Caco-2 (cell line): ENCODE data around the gene CD300LD. TPM values are rescaled to one million over a fixed set of nuclear protein-coding genes. Genes with fewer than 3 reads are reported as not detected.

Experiments
- BruUV-seq: library from RNA; stranded (reverse); fragments of 400-500 nt; replicated peaks from 2 replicates; lab custom pipeline; 2021; lab: Mats Ljungman, UMichigan
- CTCF ChIA-PET: fragments of 300-600 bp; sonication (Branson Sonifier 250); formaldehyde crosslinking; loops from one replicate; lab custom pipeline; 2022; ENCODE audit warnings: antibody characterized with exemption; lab: Charles Lee
- POLR2A ChIA-PET: fragments of 300-600 bp; sonication (Branson Sonifier 250); formaldehyde crosslinking; loops from one replicate; lab custom pipeline; 2022; ENCODE audit warnings: antibody characterized with exemption; lab: Charles Lee
- DNase-seq, 2 experiments: peaks; one replicate each; pipeline versions ENCODE4 v3.0.0 to v3.0.0-alpha.2; 2020 to 2022
- H3K27me3 ChIP-seq: replicated peaks from 2 replicates; pipeline ENCODE4 v1.6.0; 2011; ENCODE audit warnings: low read length; ENCODE audit not compliant: control insufficient read depth, insufficient read depth
- H3K36me3 ChIP-seq: 2 replicates; pipeline ENCODE4 v1.5.1; 2011; ENCODE audit warnings: low read length; ENCODE audit not compliant: control insufficient read depth, insufficient read depth
- H3K4me1 ChIP-seq: fragments of 250-450 bp; sonication (Bioruptor Pico); 2 replicates; pipeline ENCODE4 v1.5.1; 2020; ENCODE audit warnings: mild to moderate bottlenecking
- H3K4me3 ChIP-seq: 2 replicates; pipeline ENCODE4 v1.5.1; 2011; ENCODE audit warnings: low read depth, mild to moderate bottlenecking, control low read depth, low read length
- H3K9me3 ChIP-seq: fragments of 250-450 bp; sonication (Bioruptor Pico); 2 replicates; pipeline ENCODE4 v1.5.1; 2020; ENCODE audit warnings: mild to moderate bottlenecking, moderate library complexity
- H3K27ac Mint-ChIP-seq: one replicate; pipeline ENCODE4 v1.8.0; 2022; ENCODE audit warnings: mixed read lengths; ENCODE audit not compliant: unreplicated experiment
- H3K27me3 Mint-ChIP-seq: one replicate; pipeline ENCODE4 v1.8.0; 2022; ENCODE audit warnings: mixed read lengths; ENCODE audit not compliant: insufficient read depth, unreplicated experiment
- H3K36me3 Mint-ChIP-seq: one replicate; pipeline ENCODE4 v1.8.0; 2022; ENCODE audit warnings: mild to moderate bottlenecking, mixed read lengths; ENCODE audit not compliant: insufficient read depth, unreplicated experiment
- H3K4me1 Mint-ChIP-seq: one replicate; pipeline ENCODE4 v1.8.0; 2022; ENCODE audit warnings: low read depth, mixed read lengths; ENCODE audit not compliant: unreplicated experiment
- H3K4me3 Mint-ChIP-seq: one replicate; pipeline ENCODE4 v1.8.0; 2022; ENCODE audit warnings: mild to moderate bottlenecking, moderate library complexity, mixed read lengths; ENCODE audit not compliant: unreplicated experiment
- H3K9me3 Mint-ChIP-seq: one replicate; pipeline ENCODE4 v1.8.0; 2022; ENCODE audit warnings: mixed read lengths; ENCODE audit not compliant: unreplicated experiment
- intact Hi-C: fragments of 100-400 bp; cut with micrococcal nuclease; formaldehyde crosslinking; loops from one replicate; pipeline ENCODE4 v1.10.0; 2022; ENCODE audit not compliant: unreplicated experiment
- total RNA-seq: library from RNA; stranded (reverse); gene quantifications from 2 replicates; pipeline ENCODE4 v1.2.3, GENCODE V29; 2022
- TF ChIP-seq, protein P1 (sequence below), 2 experiments: fragments of 200-600 bp in 1 of 2; IDR thresholded peaks; 1 replicate in 1 of 2; 2 replicates in 1 of 2; pipeline versions ENCODE4 v1.5.1 to v1.8.0; 2011 to 2022; ENCODE audit warnings: antibody characterized with exemption in 1 of 2, control low read depth in 1 of 2, inconsistent platforms in 1 of 2, low read depth in 1 of 2, low read length in 1 of 2, mild to moderate bottlenecking in 1 of 2, moderate library complexity in 1 of 2; ENCODE audit not compliant: insufficient read depth in 1 of 2, severe bottlenecking in 1 of 2, unreplicated experiment in 1 of 2

The CD300LD gene
- total RNA-seq, 1 experiment from 2014 or later: not detected

- peaks cover 26% of the 10 kb centered on the region for H3K9me3 Mint-ChIP-seq
- H3K4me1 Mint-ChIP-seq: no peaks in the 10 kb centered on the region
- Histone ChIP-seq H3K4me1 (no peaks in the 10 kb centered on the region), H3K27me3 (no peaks in the 10 kb centered on the region), H3K9me3 (peaks cover 10% of the 10 kb centered on the region), H3K4me3 (no peak overlapping the region), H3K36me3 (no peaks in the 10 kb centered on the region)
- no peak for DNase-seq
- H3K27me3 Mint-ChIP-seq: peaks cover 27% of the 10 kb centered on the region
- BruUV-seq: no TSS peak
- H3K27ac Mint-ChIP-seq: no peak overlapping the region
- POLR2A ChIA-PET: no interaction called here
- CTCF ChIA-PET: no interaction called here
- TF ChIP-seq, protein P1, sequence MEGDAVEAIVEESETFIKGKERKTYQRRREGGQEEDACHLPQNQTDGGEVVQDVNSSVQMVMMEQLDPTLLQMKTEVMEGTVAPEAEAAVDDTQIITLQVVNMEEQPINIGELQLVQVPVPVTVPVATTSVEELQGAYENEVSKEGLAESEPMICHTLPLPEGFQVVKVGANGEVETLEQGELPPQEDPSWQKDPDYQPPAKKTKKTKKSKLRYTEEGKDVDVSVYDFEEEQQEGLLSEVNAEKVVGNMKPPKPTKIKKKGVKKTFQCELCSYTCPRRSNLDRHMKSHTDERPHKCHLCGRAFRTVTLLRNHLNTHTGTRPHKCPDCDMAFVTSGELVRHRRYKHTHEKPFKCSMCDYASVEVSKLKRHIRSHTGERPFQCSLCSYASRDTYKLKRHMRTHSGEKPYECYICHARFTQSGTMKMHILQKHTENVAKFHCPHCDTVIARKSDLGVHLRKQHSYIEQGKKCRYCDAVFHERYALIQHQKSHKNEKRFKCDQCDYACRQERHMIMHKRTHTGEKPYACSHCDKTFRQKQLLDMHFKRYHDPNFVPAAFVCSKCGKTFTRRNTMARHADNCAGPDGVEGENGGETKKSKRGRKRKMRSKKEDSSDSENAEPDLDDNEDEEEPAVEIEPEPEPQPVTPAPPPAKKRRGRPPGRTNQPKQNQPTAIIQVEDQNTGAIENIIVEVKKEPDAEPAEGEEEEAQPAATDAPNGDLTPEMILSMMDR (IDR thresholded peaks at IDR 0.05; ENCODE audit: insufficient read depth in 1 of 2, low read depth in 1 of 2, low read length in 1 of 2, severe bottlenecking in 1 of 2, unreplicated experiment in 1 of 2): no peak
- no peak overlapping the region for H3K4me3 Mint-ChIP-seq
- intact Hi-C loops: no loop called here
- no peaks in the 10 kb centered on the region for H3K36me3 Mint-ChIP-seq
Observed at GRCh38 chr17:74624131-74624530, 32.0 kb upstream of the CD300LD start.

- Mint-ChIP-seq H3K27me3 (peaks cover 28% of the 10 kb centered on the region), H3K4me3 (no peak within 1 kb of the TSS), H3K4me1 (no peaks in the 10 kb centered on the region), H3K9me3 (peaks cover 22% of the 10 kb centered on the region), H3K36me3 (no peaks in the 10 kb centered on the region), H3K27ac (no peak within 1 kb of the TSS)
- TF ChIP-seq, protein P1 (IDR thresholded peaks at IDR 0.05; ENCODE audit: insufficient read depth in 1 of 2, low read depth in 1 of 2, low read length in 1 of 2, severe bottlenecking in 1 of 2, unreplicated experiment in 1 of 2): no peak
- H3K27me3 ChIP-seq: no peaks in the 10 kb centered on the region
- CTCF ChIA-PET: interaction anchor here (0.5 kb wide), 1 partner anchor 421 kb away, joined by 6 read pairs; no protein-coding TSS in a partner anchor
- no TSS peak for BruUV-seq
- H3K4me3 ChIP-seq: no peak within 1 kb of the TSS
- intact Hi-C loops: no loop called here
- H3K4me1 ChIP-seq: no peaks in the 10 kb centered on the region
- no peaks in the 10 kb centered on the region for H3K36me3 ChIP-seq
- peaks cover 10% of the 10 kb centered on the region for H3K9me3 ChIP-seq
- no peak for DNase-seq
- POLR2A ChIA-PET: no interaction called here
Observed at GRCh38 chr17:74623693-74624093, 31.6 kb upstream of the CD300LD start, which contains the start of gene CD300E. TSS of gene CD300E (minus strand) at chr17:74623738. CDS start at chr17:74623621, 117 bp downstream.

- no peaks in the 10 kb centered on the region for H3K27me3 ChIP-seq
- Mint-ChIP-seq H3K4me3 (no peak overlapping the region), H3K9me3 (peaks cover 6% of the 10 kb centered on the region), H3K4me1 (no peaks in the 10 kb centered on the region), H3K27me3 (peaks cover 41% of the 10 kb centered on the region), H3K27ac (no peak overlapping the region), H3K36me3 (no peaks in the 10 kb centered on the region)
- ChIA-PET POLR2A (no interaction called here), CTCF (no interaction called here)
- H3K36me3 ChIP-seq: no peaks in the 10 kb centered on the region
- TF ChIP-seq, protein P1 (IDR thresholded peaks at IDR 0.05; ENCODE audit: insufficient read depth in 1 of 2, low read depth in 1 of 2, low read length in 1 of 2, severe bottlenecking in 1 of 2, unreplicated experiment in 1 of 2): no peak
- no peak for DNase-seq
- H3K4me3 ChIP-seq: no peak overlapping the region
- no peaks in the 10 kb centered on the region for H3K4me1 ChIP-seq
- no TSS peak for BruUV-seq
- H3K9me3 ChIP-seq: no peaks in the 10 kb centered on the region
- intact Hi-C loops: no loop called here
Observed at GRCh38 chr17:74619077-74619673, 27.1 kb upstream of the CD300LD start.
